NCI-H1048 (cell line): ENCODE measurements around the gene IQSEC1.

ENCODE experiments used
- DNase-seq: peaks from one replicate; lab custom pipeline; 2025; lab: John Stamatoyannopoulos, UW

Gene IQSEC1

GRCh38 chr3:13015286-13016082 is 57.7 kb downstream of the IQSEC1 start:
- no peak for DNase-seq

DNA sequence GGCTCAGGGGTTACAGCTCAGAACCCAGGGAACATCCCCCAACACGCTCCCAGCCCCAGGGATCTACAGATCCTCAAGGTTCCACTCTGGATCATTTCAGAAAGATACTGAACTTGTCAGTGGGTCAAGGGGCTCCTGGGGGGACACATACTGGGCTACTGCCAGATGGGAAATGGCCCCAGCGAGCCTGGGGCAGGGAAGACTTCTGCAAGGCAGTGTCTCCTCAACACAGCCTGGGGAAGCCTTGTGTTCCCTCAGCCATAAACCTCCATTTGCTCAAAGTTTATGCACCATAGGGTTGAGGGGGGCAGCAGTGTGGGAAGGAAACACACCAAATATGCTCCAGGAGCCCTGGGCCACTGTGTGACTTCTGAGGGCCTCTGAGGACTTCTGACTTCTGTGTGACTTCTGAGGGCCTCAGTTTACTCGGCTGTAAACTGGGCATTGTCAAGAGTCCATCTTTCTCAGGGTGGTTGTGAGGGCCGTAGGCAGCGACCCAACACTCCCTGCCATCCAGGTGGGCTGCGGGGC is 58.4 kb downstream of the IQSEC1 start:
- no peak for DNase-seq

- DNase-seq: no peak
These were observed 59.1 kb downstream of the IQSEC1 start for GRCh38 chr3:13013994-13014754.

- DNase-seq: no peak
These were observed 59.7 kb downstream of the IQSEC1 start for GRCh38 chr3:13013566-13013965.

DNA sequence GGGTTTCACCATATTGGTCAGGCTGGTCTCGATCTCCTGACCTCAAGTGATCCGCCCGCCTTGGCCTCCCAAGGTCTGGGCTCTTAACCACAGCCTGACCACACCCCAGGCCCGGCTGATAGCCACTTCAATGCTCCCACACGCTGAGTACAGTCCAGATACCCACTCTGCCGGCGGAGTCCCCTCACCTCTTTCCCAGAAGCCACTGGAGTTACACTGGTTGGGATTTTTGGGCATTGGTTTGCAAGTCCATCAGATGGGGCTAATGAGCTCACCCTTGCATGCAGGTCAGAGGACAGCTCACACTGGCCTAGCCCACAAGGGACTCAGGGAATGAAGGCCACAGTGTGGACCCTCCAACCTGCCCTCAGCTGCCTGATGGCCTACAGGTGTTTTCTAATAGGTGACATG is 60.1 kb downstream of the IQSEC1 start:
- no peak for DNase-seq

DNA sequence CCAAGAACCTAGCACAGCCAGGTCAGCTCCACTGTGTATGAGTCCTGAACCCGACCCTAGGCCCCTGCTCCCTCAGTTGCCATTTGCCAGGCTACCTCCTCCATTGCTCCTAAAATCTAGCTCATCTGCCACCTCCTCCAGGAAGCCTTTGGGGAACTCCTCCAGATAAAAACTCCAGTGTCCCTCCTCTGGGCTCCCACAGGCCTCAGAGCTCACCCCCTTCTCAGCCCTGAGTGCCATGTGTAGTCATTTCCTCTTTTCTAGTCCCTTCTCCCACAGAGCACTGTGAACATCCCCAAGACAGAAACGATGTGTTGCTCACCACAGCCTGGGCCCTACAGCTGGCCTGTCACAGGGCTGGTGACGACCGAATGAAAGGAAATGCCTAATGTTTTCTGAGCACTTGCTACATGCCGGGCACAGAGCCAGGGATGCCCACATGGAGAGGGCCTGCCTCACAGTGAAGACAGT is 61.0 kb downstream of the IQSEC1 start:
- no peak for DNase-seq

DNA sequence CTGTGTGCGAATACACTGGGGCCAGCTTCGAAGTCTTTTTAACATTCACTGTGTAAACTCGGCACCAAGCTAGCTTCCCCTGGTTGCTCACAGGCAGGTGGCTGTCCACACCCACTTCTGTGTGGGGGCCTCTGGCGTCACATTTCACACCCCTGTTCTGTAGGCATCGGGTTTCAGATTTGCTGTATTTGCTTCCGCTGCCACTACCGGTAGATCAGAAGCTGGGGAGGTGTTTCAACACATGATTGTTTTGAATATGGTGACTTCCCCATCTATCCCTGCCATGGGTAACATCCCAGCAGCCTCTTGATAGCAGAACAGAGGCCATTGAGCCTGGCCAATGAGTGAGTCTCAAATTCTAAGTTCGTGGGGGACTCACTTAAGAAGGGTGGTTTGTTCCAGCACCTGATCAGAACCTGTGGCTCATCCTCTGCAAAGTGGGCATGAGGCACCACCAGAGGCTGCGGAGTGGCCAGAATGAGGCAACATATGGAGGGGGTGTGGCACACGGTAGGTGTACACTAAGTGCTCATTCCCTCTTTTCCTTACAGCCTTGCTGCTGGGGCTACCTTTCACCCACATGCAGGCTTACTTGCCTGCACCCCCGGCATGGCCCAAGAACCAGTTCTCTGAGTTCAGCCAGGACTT is 61.5 kb downstream of the IQSEC1 start:
- no peak for DNase-seq

DNA sequence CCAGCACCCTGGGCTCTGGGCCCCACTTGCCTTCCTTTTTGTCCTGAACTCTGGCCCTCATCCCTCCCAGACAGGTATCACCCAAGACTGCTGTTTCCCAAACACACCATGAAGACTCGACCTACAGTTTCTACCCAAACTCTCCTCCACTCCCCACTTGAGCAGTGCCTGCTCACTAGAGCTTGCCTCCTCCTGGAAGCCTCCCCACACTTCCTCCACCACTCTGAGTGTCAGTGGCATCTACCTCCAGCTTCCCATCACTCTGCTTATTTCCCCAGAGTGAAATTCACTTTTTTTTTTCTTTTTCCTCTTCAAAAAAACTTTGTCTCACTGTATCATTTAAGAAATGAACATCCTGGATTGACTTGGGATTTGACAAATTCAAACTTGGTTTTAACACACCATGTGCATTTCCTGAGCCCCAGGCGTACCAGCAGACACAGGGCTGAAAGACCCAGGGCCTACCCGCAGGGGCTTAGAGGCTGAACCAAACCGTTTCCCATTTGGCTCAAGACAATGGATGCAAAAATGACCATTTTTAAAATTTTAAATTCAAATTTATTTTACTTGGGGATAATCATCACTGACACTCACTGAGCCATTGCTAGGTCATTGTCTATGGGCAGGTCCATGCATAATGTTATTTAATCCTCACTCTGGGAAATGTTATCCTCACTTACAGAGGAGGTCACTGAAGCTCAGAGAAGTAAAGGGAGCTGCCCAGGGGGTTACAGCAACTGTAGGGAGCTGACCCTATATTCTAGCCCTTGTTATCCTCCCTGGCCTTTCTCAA is 62.3 kb downstream of the IQSEC1 start:
- DNase-seq: no peak

- DNase-seq: no peak
These were observed 63.3 kb downstream of the IQSEC1 start for GRCh38 chr3:13009946-13010315.

GRCh38 chr3:13009132-13009945 is 63.9 kb downstream of the IQSEC1 start:
- no peak for DNase-seq

DNA sequence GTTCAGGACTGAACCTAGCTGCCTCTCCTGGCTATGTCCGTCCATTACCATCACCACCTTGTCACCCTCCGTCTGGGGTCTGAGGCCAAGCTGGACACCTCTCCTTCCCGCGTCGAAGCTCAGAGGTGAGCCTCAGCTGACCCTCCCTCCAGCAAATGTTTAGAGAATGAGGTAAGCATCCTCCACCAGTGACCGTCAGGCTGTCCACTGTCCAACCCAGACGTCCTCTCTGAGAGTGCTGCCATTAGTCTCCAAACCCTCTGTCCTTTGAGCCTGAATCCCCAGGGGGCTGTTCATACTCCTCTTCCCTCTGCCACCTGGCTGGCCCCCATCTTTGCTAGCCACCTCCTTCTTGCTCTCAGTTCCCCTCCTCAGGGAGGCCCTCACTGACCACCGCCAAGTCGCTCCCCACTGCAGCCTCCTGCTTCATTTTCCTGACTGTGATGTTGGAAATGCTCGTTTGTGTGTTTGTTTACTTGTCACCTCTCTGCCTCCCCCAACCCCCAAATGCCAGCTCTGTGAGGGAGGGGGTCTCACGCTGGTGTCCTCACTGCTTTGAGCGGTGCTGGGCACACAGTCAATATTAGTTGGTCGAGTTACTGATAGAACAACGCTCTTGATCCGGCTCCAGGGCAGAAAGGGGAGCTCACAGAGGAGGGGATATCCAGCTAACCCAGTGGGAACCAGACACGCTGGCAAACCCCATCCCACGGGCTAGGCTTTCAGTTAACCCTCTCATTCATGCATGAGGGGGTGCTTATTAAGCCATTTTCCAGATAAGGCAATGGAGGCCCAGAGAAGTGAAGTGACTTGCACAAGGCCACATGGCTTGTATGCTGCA is 64.9 kb downstream of the IQSEC1 start:
- DNase-seq: no peak

- no peak for DNase-seq
These were observed 65.8 kb downstream of the IQSEC1 start for GRCh38 chr3:13007251-13007941.

GRCh38 chr3:13006216-13006990 is 66.8 kb downstream of the IQSEC1 start:
- no peak for DNase-seq

GRCh38 chr3:13005301-13005700 is 67.9 kb downstream of the IQSEC1 start:
- DNase-seq: no peak

GRCh38 chr3:13004376-13004775 is 68.9 kb downstream of the IQSEC1 start:
- no peak for DNase-seq

GRCh38 chr3:13003608-13004007 is 69.6 kb downstream of the IQSEC1 start:
- DNase-seq: no peak

GRCh38 chr3:13002398-13003124 is 70.7 kb downstream of the IQSEC1 start:
- no peak for DNase-seq
